Measurements from ENCODE around the gene SPIRE1.
"Not testable (repeated sequence)": the region's sequence is repeated elsewhere in the genome, so short reads cannot be mapped to it uniquely, and the experiment has no call there.

Gene SPIRE1

GRCh38 chr18:12485479-12486105 is 172.3 kb downstream of the SPIRE1 start:
- DNase-seq (ENCODE audit: low read depth in 2 of 2): no peak

GRCh38 chr18:12481915-12482314 is 176.0 kb downstream of the SPIRE1 start:
- not testable (repeated sequence) for DNase-seq (ENCODE audit: low read depth in 2 of 2)

GRCh38 chr18:12479982-12480381 is 177.9 kb downstream of the SPIRE1 start:
- no peak for DNase-seq (ENCODE audit: low read depth in 2 of 2)

- DNase-seq (ENCODE audit: low read depth in 2 of 2): no peak
Measured at GRCh38 chr18:12479536-12479935, 178.4 kb downstream of the SPIRE1 start.

- no peak for DNase-seq (ENCODE audit: low read depth in 2 of 2)
Measured at GRCh38 chr18:12478269-12479047, 179.4 kb downstream of the SPIRE1 start.

GRCh38 chr18:12477606-12478005 is 180.3 kb downstream of the SPIRE1 start:
- no peak for DNase-seq (ENCODE audit: low read depth in 2 of 2)

- no peak for DNase-seq (ENCODE audit: low read depth in 2 of 2)
Measured at GRCh38 chr18:12476955-12477354, 181.0 kb downstream of the SPIRE1 start.

- no peak for DNase-seq (ENCODE audit: low read depth in 2 of 2)
Measured at GRCh38 chr18:12474876-12475275, 183.0 kb downstream of the SPIRE1 start.

GRCh38 chr18:12474146-12474545 is 183.8 kb downstream of the SPIRE1 start:
- no peak for DNase-seq (ENCODE audit: low read depth in 2 of 2)

GRCh38 chr18:12470382-12471075 is 187.4 kb downstream of the SPIRE1 start:
- no peak for DNase-seq (ENCODE audit: low read depth in 2 of 2)

GRCh38 chr18:12468445-12468844 is 189.5 kb downstream of the SPIRE1 start:
- no peak for DNase-seq (ENCODE audit: low read depth in 2 of 2)

- no peak for DNase-seq (ENCODE audit: low read depth in 2 of 2)
Measured at GRCh38 chr18:12464731-12465130, 193.2 kb downstream of the SPIRE1 start.

- DNase-seq (ENCODE audit: low read depth in 2 of 2): no peak
Measured at GRCh38 chr18:12463191-12463590, 194.7 kb downstream of the SPIRE1 start.

- no peak for DNase-seq (ENCODE audit: low read depth in 2 of 2)
Measured at GRCh38 chr18:12462242-12462641, 195.7 kb downstream of the SPIRE1 start.

GRCh38 chr18:12461326-12461725 is 196.6 kb downstream of the SPIRE1 start:
- DNase-seq (ENCODE audit: low read depth in 2 of 2): no peak

GRCh38 chr18:12460874-12461273 is 197.0 kb downstream of the SPIRE1 start:
- DNase-seq (ENCODE audit: low read depth in 2 of 2): no peak

- no peak for DNase-seq (ENCODE audit: low read depth in 2 of 2)
Measured at GRCh38 chr18:12458771-12459170, 199.1 kb downstream of the SPIRE1 start.

- no peak for DNase-seq (ENCODE audit: low read depth in 2 of 2)
Measured at GRCh38 chr18:12456441-12456840, 201.5 kb downstream of the SPIRE1 start.

- DNase-seq (ENCODE audit: low read depth in 2 of 2): no peak
Measured at GRCh38 chr18:12455496-12455895, 202.4 kb downstream of the SPIRE1 start.

- no peak for DNase-seq (ENCODE audit: low read depth in 2 of 2)
Measured at GRCh38 chr18:12452784-12453183, 205.1 kb downstream of the SPIRE1 start.

- no peak for DNase-seq (ENCODE audit: low read depth in 2 of 2)
Measured at GRCh38 chr18:12451428-12451827, 206.5 kb downstream of the SPIRE1 start.

GRCh38 chr18:12449051-12449785 is 208.7 kb downstream of the SPIRE1 start:
- DNase-seq (ENCODE audit: low read depth in 2 of 2): no peak

Data from stimulated activated CD4-positive, alpha-beta T cell treated with anti-CD3 and anti-CD28 coated beads, Interleukin-1b, Interleukin-23, amount 100 ng/mL, for 1 hour (primary cell).